ENCODE data around the gene SIX3.

Gene SIX3

GRCh38 chr2:44952806-44953498 lies 11.4 kb downstream of the SIX3 start:
- FAIRE-seq (peak; percentile 26), DNase-seq (ENCODE audit: insufficient read length, low spot score) (no peak)
- TF ChIP-seq TAF1 (IDR thresholded peaks at IDR 0.05; ENCODE audit: low read depth, low read length) (no peak), POLR2AphosphoS5 (IDR thresholded peaks at IDR 0.05; ENCODE audit: low read depth, low read length) (no peak), POU2F2 (IDR thresholded peaks at IDR 0.05; ENCODE audit: low read depth, low read length) (no peak), SPI1 (IDR thresholded peaks at IDR 0.05; ENCODE audit: low read depth, low read length) (no peak), PAX5 (IDR thresholded peaks at IDR 0.05; ENCODE audit: insufficient read depth, low read length, severe bottlenecking) (no peak), POLR2A (IDR thresholded peaks at IDR 0.05; ENCODE audit: low read depth, low read length) (no peak)

GRCh38 chr2:44953499-44953883 lies 12.0 kb downstream of the SIX3 start:
- DNase-seq (ENCODE audit: insufficient read length, low spot score) (no peak), FAIRE-seq (no peak)
- TF ChIP-seq TAF1 (IDR thresholded peaks at IDR 0.05; ENCODE audit: low read depth, low read length) (no peak), POU2F2 (IDR thresholded peaks at IDR 0.05; ENCODE audit: low read depth, low read length) (no peak), SPI1 (IDR thresholded peaks at IDR 0.05; ENCODE audit: low read depth, low read length) (no peak), POLR2AphosphoS5 (IDR thresholded peaks at IDR 0.05; ENCODE audit: low read depth, low read length) (no peak), PAX5 (IDR thresholded peaks at IDR 0.05; ENCODE audit: insufficient read depth, low read length, severe bottlenecking) (no peak), POLR2A (IDR thresholded peaks at IDR 0.05; ENCODE audit: low read depth, low read length) (no peak)

GRCh38 chr2:44954447-44954888 lies 13.0 kb downstream of the SIX3 start:
- TF ChIP-seq PAX5 (IDR thresholded peaks at IDR 0.05; ENCODE audit: insufficient read depth, low read length, severe bottlenecking) (no peak), POLR2A (IDR thresholded peaks at IDR 0.05; ENCODE audit: low read depth, low read length) (no peak), POU2F2 (IDR thresholded peaks at IDR 0.05; ENCODE audit: low read depth, low read length) (no peak), SPI1 (IDR thresholded peaks at IDR 0.05; ENCODE audit: low read depth, low read length) (no peak), POLR2AphosphoS5 (IDR thresholded peaks at IDR 0.05; ENCODE audit: low read depth, low read length) (no peak), TAF1 (IDR thresholded peaks at IDR 0.05; ENCODE audit: low read depth, low read length) (no peak)
- no peak for FAIRE-seq
- no peak for DNase-seq (ENCODE audit: insufficient read length, low spot score)

- TF ChIP-seq POU2F2 (IDR thresholded peaks at IDR 0.05; ENCODE audit: low read depth, low read length) (no peak), SPI1 (IDR thresholded peaks at IDR 0.05; ENCODE audit: low read depth, low read length) (no peak), POLR2A (IDR thresholded peaks at IDR 0.05; ENCODE audit: low read depth, low read length) (no peak), TAF1 (IDR thresholded peaks at IDR 0.05; ENCODE audit: low read depth, low read length) (no peak), PAX5 (IDR thresholded peaks at IDR 0.05; ENCODE audit: insufficient read depth, low read length, severe bottlenecking) (no peak), POLR2AphosphoS5 (IDR thresholded peaks at IDR 0.05; ENCODE audit: low read depth, low read length) (no peak)
- FAIRE-seq, result no peak
- DNase-seq (ENCODE audit: insufficient read length, low spot score), result no peak
Observed at GRCh38 chr2:44954889-44955592, 13.5 kb downstream of the SIX3 start.

GRCh38 chr2:44955593-44956392 lies 14.3 kb downstream of the SIX3 start:
- FAIRE-seq, result peak; percentile 89
- DNase-seq (ENCODE audit: insufficient read length, low spot score), result peak; percentile 84
- TF ChIP-seq POU2F2 (IDR thresholded peaks at IDR 0.05; ENCODE audit: low read depth, low read length) (peak; percentile 39; the same call in 1 of the 2 replicates), TAF1 (IDR thresholded peaks at IDR 0.05; ENCODE audit: low read depth, low read length) (no peak), PAX5 (IDR thresholded peaks at IDR 0.05; ENCODE audit: insufficient read depth, low read length, severe bottlenecking) (no peak)

GRCh38 chr2:44956843-44957242 lies 15.3 kb downstream of the SIX3 start:
- FAIRE-seq (no peak), DNase-seq (ENCODE audit: insufficient read length, low spot score) (no peak)
- no peak for TF ChIP-seq PAX5 (IDR thresholded peaks at IDR 0.05; ENCODE audit: insufficient read depth, low read length, severe bottlenecking)
- no peak for TF ChIP-seq POLR2AphosphoS5 (IDR thresholded peaks at IDR 0.05; ENCODE audit: low read depth, low read length)
- no peak for TF ChIP-seq TAF1 (IDR thresholded peaks at IDR 0.05; ENCODE audit: low read depth, low read length)
- no peak for TF ChIP-seq POU2F2 (IDR thresholded peaks at IDR 0.05; ENCODE audit: low read depth, low read length)
- no peak for TF ChIP-seq SPI1 (IDR thresholded peaks at IDR 0.05; ENCODE audit: low read depth, low read length)
- TF ChIP-seq POLR2A (IDR thresholded peaks at IDR 0.05; ENCODE audit: low read depth, low read length), result no peak

GRCh38 chr2:44957656-44958327 lies 16.3 kb downstream of the SIX3 start:
- no peak for TF ChIP-seq POU2F2 (IDR thresholded peaks at IDR 0.05; ENCODE audit: low read depth, low read length)
- no peak for FAIRE-seq
- DNase-seq (ENCODE audit: insufficient read length, low spot score), result no peak

- FAIRE-seq (no peak), DNase-seq (ENCODE audit: insufficient read length, low spot score) (no peak)
- TF ChIP-seq POLR2AphosphoS5 (IDR thresholded peaks at IDR 0.05; ENCODE audit: low read depth, low read length) (no peak), SPI1 (IDR thresholded peaks at IDR 0.05; ENCODE audit: low read depth, low read length) (no peak), TAF1 (IDR thresholded peaks at IDR 0.05; ENCODE audit: low read depth, low read length) (no peak), POLR2A (IDR thresholded peaks at IDR 0.05; ENCODE audit: low read depth, low read length) (no peak), PAX5 (IDR thresholded peaks at IDR 0.05; ENCODE audit: insufficient read depth, low read length, severe bottlenecking) (no peak), POU2F2 (IDR thresholded peaks at IDR 0.05; ENCODE audit: low read depth, low read length) (no peak)
Observed at GRCh38 chr2:44959855-44960254, 18.4 kb downstream of the SIX3 start.

GRCh38 chr2:44960871-44961270 lies 19.4 kb downstream of the SIX3 start:
- FAIRE-seq (no peak), DNase-seq (ENCODE audit: insufficient read length, low spot score) (no peak)
- TF ChIP-seq POLR2AphosphoS5 (IDR thresholded peaks at IDR 0.05; ENCODE audit: low read depth, low read length) (no peak), POLR2A (IDR thresholded peaks at IDR 0.05; ENCODE audit: low read depth, low read length) (no peak), TAF1 (IDR thresholded peaks at IDR 0.05; ENCODE audit: low read depth, low read length) (no peak), SPI1 (IDR thresholded peaks at IDR 0.05; ENCODE audit: low read depth, low read length) (no peak), POU2F2 (IDR thresholded peaks at IDR 0.05; ENCODE audit: low read depth, low read length) (no peak), PAX5 (IDR thresholded peaks at IDR 0.05; ENCODE audit: insufficient read depth, low read length, severe bottlenecking) (no peak)

All from GM12891 (cell line).